CD4-positive, alpha-beta T cell treated with Interleukin-10 for 1 hour (primary cell): ENCODE results near the gene SLC17A6.
A peak's percentile ranks its signal among the peaks of the same experiment; 100 is the strongest.

Source experiments
- DNase-seq: peaks from one replicate; pipeline ENCODE4 v3.0.0-alpha.2; 2020

Gene SLC17A6

DNA sequence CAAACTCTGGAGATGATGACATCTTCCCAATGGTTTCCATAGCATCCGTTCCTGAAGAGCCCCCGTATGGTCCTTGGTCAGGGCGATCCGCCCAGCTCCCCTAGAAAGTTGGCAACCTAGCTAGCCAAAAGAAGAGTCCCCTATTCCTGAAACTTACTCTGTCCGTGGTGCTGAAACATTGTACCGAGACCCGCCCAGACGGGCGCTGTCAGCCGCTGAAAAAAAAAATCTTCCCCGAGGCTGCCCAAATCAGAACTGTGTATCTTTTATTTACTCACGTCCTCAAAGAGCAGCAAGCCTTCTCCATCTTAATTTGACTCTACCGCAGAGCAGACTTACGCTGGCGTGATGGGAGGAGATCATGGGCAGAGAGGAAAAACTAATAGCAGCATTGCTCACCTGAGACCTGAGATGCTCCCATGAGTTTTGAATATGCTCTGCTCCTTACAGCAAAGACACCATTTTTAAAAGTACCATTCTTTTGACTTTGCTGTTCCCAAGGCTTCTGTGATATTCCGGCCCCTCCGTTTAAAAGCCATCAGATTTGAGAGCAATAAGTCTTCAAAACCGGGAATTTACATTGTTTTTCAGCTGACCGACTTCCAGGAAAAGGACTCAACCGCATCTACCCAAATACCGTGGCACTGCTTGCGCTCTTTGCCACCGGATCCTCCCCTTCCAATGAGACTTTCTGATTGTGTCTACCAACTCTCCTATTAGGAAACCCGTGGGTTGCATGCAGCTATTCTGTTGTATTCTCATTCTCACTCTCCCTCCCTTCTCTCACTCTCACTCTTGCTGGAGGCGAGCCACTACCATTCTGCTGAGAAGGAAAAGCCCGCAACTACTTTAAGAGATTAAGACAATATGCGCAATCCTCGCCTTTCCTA lies at the start of gene SLC17A6:
Gene SLC17A6, plus strand, starts transcription at position 786 of the 890 bp plus-strand sequence. CDS start 153 bp downstream, outside the sequence.
- DNase-seq, result no peak

DNA sequence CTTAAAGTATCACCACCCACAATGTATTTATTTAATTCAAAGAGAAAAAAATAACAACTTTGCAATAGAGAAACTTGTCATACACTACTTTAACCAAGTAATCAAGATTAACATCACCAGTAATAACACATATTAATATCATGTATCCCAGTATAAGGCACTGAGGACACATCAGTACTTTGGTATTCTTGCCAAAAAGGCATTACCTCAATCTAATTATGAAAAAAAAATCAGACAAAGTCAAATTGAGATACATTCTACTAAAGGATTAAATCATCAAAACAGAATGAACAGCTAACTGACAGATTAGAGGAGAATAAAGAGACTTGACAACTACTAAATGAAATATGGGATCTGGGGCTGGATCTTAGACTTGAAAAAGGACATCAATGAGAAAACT lies 35.8 kb upstream of the SLC17A6 start:
- DNase-seq, result no peak

DNA sequence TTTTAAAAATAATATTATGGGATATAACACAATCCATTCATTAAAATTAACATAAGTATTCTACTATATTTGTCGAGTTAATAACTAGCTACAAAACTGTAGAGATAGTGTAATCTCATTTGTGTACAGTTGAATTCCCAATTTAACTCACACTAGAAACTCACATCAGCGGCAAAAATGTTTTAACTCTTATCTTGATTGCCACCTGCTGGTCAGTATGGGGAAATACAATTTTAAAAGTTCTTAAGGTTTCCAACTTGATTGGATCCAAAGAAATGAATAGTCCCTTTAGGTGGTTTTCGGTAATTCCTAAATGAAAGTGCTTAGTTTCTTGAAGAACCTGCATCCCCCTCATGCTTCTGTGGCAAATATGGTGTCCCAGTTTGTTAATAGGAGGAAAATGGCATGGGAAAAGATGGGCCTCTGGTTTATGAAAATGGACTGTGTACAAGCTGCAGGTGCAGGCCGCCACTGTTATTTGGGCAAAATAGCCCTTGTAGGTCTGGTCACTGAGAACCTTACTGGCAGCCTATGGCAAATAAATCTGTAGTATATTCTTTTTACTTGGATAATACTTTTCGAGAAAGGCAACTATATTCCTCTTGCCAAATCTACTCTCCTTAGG lies 33.7 kb upstream of the SLC17A6 start:
- peak; percentile 23 for DNase-seq

DNA sequence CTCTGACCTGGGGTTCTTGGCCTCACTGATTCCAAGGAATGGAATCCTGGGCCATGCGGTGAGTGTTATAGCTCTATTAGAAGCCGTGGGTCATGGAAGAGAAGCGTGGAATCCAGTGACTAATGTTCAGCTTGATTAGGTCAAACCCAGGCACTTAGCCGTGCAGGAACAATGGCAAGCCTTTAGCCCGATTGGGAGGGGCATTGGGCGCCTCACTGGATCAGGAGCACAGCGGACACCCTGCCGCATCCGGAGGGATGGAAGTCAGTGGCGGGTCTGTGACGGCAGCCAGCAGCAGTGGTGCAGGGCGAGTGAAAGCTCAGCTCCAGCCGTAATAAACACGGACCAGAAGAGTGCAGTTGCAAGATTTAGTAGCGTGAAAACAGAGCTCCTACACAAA lies 20.5 kb upstream of the SLC17A6 start:
- no peak for DNase-seq

DNA sequence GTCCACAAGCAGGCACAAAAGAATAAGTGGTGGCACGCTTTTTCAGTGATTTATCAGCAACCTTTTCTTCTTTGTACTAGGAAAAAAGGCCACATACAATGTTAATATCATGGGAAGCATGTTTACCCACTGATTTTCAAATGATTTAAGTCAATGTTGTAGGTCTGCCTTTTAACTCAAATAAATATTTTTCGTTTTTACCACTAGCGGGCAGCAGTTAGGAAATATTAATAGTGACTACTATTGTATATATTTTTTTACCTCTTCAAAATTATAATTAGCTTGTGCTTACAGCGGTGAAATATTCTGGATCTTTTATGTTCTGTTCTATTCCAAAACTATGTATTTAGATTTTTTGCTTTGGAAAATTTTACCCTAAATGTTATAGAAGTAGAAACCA lies 6.4 kb upstream of the SLC17A6 start:
- DNase-seq, result no peak

DNA sequence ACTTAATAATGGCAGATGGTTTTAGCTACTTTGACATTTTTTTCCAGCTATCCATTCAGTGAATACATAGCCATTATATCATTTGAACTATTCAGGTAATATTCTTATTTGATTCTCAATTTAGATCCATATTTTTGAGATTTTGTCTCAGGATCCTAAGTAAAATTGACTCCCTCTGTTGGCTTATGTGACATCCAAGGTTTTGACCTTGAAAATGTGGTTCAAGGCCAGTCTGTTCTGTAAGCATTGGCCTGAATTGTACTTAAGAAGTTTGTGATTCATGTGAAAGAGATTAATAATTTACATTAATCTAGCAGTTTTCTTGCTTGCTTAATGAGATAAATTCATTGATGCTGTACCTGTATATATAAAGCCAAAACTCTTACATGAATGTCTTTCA lies 1.6 kb upstream of the SLC17A6 start:
- DNase-seq, result no peak

DNA sequence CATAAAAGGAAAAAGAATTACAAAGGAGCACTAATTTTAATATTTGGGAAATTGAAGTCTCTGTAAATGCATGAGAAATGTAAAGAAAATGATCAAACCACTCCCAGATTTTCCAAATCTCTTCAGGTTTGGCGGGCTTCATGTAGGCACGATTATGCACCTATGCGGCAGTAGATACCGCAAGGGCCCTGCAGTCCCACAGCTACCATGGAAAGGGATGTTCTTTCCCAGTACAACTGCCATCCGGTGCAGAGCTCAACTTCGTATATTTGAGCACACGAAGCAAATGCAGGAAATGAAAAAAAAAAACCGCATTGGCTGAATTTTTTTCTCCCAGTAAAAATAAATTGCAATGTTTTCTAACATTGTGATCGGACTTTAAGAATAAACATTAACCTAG lies 1.4 kb downstream of the SLC17A6 start:
- DNase-seq, result no peak

DNA sequence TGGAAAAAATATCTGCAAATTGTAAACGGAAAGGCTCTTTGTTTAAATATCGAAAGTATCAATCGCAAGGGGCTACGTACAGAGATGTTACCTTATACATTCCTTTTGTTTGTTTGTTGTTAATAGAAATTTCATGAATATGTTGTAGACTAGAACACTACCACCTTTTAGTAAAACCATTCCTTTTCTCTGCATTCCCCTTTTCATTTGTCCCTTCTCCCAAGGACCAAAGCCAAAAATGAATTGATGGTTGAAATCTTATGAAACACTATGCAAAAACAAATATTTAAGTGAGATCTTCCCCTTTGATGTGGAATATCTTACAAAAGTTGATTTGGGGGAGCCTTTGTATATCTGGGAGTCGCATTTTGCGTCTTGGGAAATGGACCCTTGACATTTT lies 2.1 kb downstream of the SLC17A6 start:
- DNase-seq, result no peak

DNA sequence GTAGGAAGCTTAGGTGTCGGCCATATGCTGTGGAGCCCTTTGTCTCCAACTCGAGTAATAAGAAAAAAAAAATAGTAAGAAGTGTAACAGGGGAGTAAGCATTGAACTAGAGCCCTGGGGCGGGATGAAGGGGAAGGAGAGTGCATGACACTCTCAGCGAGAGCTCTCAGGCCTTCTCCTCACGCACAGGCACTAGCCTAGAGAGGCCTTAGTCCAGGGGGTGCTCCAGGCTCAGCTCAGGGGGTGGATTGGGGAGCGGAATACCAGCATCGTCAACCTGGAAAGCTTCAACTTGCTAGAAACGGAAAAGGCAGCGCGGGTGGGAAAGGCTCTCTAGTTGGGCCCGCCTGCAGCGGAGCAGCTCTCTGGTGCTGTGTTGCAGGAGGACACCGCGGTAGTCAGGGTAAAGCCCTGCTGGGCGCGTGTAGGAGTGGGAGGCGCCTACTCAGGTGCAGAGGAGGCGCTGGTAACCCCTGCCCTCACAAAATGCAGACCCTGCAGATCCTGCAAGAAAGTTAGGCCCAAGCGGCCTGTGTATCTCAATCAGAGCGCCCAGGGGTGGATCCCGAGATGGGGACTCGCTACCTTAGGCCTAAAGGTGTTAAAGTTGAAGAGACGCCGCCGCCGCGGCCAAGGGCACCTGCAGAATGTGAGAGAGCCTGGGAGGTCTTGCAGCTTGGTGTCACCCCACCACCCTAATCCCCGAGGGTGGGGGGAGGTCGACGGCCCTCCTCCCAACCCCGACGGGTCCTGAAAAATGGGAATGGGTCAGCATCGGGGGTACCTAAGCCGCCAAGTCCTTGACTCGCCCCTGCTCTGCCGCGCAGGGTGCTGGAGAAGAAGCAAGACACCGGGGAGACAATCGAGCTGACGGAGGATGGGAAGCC lies 2.8 kb downstream of the SLC17A6 start:
- no peak for DNase-seq

DNA sequence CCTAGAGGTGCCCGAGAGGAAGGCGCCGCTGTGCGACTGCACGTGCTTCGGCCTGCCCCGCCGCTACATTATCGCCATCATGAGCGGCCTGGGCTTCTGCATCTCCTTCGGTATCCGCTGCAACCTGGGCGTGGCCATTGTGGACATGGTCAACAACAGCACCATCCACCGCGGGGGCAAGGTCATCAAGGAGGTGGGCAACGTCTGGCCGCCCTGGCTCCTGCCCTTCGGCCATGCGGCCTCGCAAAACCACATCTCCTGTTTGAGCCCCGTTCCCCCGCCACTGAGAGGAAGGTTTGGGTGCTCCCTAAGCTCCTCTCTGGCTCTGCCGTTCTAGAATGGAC lies 3.4 kb downstream of the SLC17A6 start:
- DNase-seq, result no peak

DNA sequence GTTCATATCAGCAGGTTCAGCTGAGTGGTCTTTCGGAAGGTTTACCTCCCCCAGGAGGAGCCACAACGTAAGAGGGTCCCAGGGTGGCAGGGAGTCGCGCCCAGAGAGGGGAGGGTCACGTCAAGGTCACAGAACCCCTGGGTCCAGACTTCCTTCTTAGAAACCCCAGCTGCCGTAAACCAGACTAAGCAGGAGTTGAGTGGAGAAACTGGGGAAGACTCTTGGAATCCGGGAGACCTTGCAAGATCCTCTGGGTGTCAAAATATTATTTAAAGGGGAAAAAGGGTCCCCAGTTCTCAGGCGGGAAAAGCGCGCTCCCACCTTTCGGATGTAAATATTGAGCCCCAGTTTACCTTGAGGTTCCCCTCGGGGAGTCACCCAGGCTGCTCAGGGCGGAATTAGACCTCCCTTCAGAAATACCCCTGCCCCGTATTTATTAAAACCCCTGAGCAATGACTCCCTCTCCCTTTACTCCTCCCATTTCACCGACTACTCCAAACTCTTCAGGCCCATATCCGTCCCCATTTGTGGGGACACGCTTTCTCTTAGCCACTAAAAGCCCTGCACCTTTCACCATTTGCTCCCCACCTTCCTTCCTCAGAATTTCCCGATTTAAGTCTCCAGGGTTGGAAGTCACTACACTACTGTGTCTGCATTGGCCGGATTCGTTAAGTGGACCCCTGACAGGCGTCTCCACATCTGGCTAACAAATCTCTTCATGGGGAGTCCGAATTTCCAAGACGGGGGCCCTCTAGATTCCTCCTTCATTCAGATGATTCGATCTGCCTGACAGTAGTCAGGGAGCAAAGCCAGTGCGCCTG lies 4.2 kb downstream of the SLC17A6 start:
- DNase-seq, result no peak

DNA sequence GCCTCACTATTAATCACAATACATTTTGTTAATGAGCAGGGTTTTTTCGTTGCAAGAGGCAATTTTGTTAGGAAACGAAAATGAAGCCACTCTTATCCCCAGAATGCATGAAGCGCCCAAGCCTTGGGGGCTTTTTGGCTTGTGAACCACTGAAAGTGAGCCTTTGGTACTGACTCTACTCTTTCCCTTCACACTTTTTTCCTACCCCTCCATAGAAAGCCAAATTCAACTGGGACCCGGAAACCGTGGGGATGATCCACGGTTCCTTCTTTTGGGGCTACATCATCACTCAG lies 4.8 kb downstream of the SLC17A6 start:
- DNase-seq, result no peak

DNA sequence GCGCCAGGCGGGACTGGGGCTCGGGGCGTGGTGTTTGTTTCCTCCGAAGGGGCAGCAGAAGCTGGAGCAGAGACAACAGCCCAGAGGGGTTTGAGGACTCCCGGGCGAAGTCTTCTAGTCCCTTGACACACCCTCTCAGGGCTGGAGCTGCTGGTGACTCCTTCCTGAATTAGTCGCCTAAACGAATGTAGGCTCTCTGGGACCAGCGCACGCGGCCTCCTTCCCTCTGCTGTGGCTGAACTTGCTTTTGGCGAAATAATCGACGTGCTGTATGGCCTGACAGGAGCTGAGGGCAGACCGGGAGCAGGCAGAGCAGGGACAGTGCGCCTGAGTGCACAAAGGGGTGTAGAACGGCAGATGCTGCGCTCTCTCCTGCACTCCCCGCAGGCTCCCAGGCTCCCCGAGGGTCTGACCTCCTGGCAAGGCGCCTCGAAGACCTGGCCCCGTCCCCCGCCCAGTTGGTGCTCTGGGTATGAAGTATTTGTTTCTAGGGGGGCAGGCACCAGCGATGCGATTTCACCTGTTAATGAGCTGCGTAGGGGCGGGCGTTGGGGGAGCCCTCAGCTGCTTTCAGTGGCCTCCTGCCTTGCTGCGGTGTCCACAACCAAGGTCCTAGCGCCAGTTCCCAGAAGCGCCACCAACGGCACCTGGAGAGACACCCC lies 5.3 kb downstream of the SLC17A6 start:
- DNase-seq, result no peak

DNA sequence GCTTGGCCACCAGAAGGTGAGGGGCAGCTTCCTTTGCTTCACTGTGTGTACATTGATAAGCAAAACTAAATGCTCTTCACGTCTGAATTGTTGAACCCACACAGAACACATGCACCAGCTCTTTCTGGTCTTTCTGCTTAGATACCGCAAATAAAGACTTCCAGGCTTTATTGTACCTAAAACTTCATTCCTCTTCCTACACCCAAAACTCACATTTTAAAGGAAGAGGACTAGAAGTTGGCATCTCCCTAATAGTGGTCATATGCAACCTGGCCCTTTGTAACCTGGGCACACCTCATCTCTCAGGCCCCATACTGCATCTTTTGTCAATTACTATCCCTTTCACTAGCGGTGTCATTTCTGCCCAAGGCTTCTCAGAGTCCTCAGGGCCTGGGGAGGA lies 5.9 kb downstream of the SLC17A6 start:
- no peak for DNase-seq

DNA sequence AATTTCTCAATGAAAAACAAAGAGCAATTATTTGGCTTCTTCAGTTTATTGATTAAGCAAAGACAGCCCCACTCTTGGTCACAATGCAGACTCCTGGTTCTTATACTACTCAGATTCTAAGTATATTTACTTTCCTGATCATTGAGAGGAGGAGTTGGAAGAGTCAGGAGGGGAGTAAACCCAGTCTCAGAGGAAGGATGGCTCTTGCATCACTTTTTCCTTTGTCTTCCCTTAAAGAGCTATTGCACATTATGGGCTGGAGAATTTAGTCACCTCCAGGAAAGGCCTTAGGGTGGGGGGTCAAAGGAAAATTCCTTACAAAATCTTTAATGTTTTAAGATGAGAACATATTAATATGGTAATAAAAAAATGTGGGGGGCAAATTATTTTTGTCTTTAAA lies 8.1 kb downstream of the SLC17A6 start:
- DNase-seq, result no peak

DNA sequence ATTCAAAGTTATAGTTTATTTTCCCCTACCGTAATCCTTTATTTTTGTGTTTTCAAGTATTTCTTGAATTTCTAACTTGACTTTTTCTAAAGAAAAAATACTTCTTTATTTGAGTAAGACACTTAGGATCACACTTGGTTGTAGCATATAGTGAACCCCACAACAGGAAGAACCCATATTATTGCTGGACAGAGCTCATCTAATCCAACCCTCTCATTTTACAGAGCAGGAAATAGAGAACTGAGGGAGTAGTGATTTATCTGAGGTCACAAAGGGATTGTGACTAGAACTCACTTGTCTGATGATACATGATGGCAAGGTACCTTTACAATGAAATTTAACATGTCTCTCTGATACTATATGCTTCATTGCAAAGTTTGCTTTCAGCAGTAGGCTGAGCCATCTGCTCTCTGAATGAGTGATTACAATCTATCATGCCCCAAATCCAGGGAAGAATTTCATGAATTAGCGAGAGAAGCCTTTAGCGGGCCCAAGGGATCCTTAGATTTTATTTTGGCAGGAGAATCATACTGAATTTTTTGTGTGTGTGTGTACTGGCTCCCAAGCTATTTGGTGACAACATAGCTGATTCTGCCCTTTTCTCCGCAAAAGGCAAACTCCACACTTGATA lies 9.8 kb downstream of the SLC17A6 start:
- DNase-seq, result no peak

DNA sequence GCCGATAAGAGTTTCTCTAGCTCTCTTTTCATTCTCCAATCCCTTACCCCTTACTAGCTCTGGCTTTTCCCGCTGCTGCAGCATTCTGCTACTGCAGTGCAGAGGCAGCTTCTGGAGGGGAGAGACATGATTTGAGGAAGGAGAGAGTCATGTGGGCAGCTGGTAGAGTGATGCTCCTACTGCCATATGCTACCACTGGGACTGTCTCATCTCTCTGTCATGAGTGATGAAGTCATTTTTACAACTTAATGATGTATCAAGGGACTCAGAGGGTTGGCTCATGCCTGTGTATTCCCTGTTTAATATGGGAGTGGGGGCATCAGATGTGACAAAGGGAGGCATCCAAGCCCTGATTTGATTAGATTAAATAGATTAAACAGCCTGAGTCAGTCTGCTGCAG lies 11.3 kb downstream of the SLC17A6 start:
- no peak for DNase-seq

DNA sequence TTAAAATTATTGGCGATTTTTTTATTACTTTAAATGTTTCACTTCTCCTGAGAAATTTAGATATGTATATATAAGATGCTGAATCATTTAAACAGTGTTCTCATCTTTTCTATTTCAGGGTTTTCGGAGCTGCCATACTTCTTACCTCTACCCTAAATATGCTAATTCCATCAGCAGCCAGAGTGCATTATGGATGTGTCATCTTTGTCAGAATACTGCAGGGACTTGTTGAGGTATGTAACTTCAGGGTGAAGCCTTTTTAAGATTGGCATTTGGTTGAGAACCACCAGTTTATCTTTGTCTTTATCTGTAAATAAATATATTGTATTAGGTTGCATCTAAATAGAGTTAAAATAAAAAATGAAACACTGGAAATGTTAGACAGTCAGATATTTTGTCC lies 21.1 kb downstream of the SLC17A6 start:
- DNase-seq, result no peak

DNA sequence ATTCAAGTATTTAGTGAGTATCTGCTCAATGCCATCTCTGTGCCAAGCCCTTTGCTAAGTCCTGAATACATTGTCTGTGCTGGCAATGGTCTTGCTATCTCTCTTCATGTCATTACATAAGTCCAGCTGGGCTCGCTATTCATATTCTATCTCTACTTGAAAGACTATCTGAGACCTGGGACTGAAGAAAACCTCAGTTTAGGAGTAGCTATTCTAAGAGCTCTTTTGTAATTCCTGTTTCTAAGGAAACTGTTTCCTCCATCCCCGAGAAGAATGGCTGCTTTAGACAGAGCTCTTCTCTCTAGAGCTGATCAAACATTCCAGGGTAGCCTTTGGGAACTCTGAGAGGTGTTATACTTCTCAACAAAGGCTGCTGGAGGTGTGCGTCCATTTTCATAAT lies 33.0 kb downstream of the SLC17A6 start:
- no peak for DNase-seq

DNA sequence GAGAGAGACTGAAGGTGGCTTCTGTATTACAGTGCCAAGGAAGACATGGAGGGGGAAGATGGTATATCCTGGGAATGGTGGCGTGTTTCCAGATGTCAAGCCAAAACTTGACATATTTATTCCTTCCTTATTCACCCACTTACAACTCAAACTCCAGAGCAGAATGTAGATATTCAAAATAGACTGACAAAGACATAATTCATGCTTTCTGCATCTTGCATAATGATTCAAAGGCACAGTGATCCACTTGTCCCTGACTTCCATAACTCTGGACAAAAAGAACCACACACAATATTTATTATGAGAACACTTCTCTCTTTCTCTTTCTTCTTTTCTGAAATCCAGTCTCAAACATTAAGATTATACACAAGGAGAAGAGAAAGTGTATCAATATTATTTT lies 48.9 kb downstream of the SLC17A6 start:
- DNase-seq, result no peak

DNA sequence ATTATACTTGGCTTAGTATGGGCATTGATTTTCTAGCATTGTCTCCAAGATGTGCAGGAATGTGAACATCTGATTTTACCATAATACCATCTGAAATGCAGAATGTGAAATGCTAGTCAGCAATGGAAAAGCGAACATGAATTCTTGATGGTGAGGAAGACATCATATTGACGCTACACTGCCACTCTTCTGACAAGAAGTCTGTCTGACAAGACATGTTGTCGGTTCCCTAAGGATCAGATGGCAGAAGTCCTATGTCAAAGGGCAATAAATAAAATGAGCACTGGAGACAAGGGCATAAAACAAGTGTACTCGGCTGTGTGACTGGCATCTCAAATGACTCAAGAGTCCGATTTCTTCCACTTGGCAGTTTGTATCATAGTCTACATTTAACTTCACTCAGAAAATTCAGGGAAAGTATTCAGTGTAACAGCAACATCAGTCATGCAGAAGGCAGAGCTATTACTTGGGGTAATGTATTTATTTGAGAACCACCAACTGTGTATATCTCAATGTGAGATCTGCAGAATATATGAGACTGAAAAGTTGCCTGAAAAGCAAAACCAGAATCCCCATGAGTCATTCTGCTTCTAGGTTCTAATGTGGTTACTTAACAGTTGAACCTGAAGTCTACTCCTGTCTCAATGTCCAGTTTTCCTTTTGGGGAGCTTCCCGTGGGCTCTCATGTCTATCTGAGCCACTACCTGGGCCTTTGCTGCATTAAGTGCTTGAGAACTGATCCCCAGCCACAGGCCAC lies 51.5 kb downstream of the SLC17A6 start:
- no peak for DNase-seq
